Prostate gland (tissue), 2 donors: ENCODE results near the gene PTPRCAP.

Source experiments
- POLR2AphosphoS5 ChIP-seq: sonication (generic); formaldehyde crosslinking; IDR thresholded peaks from one replicate; pipeline ENCODE4 v1.6.1; 2017; ENCODE audit warnings: antibody characterized with exemption
- TF ChIP-seq, protein P1 (sequence below), 4 experiments: fragments of 200-600 bp in 2 of 4; fragments of 450-650 bp in 2 of 4; sonication (generic) in 2 of 4; IDR thresholded peaks; 1 replicate in 3 of 4; 2 replicates in 1 of 4; pipeline ENCODE4 v1.5.1; 2016 to 2019; ENCODE audit warnings: antibody characterized with exemption in 4 of 4, mild to moderate bottlenecking in 2 of 4, moderate library complexity in 2 of 4

DNA sequence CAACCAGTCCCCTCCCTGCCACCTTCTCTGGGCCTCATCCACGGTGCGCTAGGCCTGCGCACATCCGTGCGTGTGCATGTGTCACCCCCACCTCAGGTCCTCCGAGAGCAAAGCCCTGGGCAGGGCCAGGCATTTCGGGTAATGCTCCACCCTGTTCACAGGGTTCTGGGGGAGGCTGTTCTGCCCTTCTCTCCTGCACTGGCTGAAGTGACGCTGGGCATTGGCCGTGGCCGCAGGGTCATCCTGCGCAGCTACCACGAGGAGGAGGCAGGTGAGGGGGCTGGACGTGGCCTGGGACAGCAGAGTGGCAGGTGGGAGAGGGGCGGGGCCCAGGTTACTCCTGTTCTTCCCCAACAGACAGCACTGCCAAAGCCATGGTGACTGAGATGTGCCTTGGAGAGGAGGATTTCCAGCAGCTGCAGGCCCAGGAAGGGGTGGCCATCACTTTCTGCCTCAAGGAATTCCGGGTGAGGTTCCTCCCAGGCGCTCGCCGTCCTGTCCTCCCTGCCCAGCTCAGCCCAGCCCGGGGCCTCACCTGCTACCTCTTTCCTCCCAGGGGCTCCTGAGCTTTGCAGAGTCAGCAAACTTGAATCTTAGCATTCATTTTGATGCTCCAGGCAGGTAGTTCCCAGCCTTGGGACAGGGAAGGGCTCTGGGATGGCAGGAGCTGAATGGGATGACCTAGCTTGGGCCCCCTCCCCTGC is 41.8 kb downstream of the PTPRCAP start:
- TF ChIP-seq, protein P1, sequence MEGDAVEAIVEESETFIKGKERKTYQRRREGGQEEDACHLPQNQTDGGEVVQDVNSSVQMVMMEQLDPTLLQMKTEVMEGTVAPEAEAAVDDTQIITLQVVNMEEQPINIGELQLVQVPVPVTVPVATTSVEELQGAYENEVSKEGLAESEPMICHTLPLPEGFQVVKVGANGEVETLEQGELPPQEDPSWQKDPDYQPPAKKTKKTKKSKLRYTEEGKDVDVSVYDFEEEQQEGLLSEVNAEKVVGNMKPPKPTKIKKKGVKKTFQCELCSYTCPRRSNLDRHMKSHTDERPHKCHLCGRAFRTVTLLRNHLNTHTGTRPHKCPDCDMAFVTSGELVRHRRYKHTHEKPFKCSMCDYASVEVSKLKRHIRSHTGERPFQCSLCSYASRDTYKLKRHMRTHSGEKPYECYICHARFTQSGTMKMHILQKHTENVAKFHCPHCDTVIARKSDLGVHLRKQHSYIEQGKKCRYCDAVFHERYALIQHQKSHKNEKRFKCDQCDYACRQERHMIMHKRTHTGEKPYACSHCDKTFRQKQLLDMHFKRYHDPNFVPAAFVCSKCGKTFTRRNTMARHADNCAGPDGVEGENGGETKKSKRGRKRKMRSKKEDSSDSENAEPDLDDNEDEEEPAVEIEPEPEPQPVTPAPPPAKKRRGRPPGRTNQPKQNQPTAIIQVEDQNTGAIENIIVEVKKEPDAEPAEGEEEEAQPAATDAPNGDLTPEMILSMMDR (IDR thresholded peaks at IDR 0.05): no peak
- no peak for TF ChIP-seq POLR2AphosphoS5
